ENCODE measurements around the gene PDE8B.

DNA sequence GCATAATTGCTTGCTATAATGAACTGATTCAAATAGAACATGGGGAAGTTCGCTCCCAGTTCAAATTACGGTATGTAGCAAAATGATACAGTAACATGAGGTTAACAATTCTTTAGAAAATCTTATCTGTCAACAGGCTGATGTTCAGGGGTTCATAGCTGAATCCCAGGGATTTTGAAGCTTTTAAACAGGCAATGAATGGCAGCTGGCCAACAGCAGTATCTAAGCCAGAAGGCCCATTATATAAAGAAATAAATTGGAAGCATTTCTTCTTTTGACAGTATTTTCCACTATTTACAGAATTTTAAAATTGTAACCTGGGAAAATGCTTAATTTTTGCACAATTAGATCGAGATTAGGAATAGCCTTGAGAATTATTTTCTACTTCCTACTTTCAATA is 126.8 kb downstream of the PDE8B start:
- TF ChIP-seq, protein P1, sequence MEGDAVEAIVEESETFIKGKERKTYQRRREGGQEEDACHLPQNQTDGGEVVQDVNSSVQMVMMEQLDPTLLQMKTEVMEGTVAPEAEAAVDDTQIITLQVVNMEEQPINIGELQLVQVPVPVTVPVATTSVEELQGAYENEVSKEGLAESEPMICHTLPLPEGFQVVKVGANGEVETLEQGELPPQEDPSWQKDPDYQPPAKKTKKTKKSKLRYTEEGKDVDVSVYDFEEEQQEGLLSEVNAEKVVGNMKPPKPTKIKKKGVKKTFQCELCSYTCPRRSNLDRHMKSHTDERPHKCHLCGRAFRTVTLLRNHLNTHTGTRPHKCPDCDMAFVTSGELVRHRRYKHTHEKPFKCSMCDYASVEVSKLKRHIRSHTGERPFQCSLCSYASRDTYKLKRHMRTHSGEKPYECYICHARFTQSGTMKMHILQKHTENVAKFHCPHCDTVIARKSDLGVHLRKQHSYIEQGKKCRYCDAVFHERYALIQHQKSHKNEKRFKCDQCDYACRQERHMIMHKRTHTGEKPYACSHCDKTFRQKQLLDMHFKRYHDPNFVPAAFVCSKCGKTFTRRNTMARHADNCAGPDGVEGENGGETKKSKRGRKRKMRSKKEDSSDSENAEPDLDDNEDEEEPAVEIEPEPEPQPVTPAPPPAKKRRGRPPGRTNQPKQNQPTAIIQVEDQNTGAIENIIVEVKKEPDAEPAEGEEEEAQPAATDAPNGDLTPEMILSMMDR (IDR thresholded peaks at IDR 0.05): no peak
- TF ChIP-seq POLR2A (IDR thresholded peaks at IDR 0.05): no peak
